Smooth muscle cell of the umbilical artery (primary cell): ENCODE results near the gene TMOD4. TPM values are rescaled to one million over a fixed set of nuclear protein-coding genes. Genes with fewer than 3 reads are reported as not detected.

Experiments
- total RNA-seq: library from RNA; depleted of rRNA; stranded (reverse); fragments of >200 nt; gene quantifications from 2 replicates; pipeline ENCODE4 v1.2.3, GENCODE V29; 2014

Gene TMOD4
- not detected in 2 replicates for total RNA-seq

DNA sequence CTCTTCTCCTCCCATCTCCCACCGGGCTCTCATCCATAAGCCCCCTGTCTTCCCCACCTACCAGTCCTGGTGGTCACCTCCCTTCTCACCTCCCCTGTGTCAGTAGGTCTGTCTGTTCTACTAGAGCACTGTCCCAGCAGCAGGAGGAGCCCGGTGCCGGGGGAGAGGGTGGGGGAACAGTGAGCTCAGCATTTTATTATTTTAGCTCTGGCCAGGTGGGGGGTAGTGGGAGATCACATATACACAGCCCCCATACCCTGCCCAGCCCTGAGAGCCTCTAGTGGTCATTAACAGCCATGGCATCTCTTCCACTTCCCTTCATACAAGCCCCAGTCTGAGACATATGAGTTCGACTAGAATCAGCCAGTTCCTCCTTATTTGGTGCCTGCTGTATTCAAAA lies at the start of gene TMOD4:
Gene TMOD4, minus strand, starts transcription at position 119 of the 400 bp plus-strand sequence. CDS start 1,106 bp downstream, outside the sequence.

DNA sequence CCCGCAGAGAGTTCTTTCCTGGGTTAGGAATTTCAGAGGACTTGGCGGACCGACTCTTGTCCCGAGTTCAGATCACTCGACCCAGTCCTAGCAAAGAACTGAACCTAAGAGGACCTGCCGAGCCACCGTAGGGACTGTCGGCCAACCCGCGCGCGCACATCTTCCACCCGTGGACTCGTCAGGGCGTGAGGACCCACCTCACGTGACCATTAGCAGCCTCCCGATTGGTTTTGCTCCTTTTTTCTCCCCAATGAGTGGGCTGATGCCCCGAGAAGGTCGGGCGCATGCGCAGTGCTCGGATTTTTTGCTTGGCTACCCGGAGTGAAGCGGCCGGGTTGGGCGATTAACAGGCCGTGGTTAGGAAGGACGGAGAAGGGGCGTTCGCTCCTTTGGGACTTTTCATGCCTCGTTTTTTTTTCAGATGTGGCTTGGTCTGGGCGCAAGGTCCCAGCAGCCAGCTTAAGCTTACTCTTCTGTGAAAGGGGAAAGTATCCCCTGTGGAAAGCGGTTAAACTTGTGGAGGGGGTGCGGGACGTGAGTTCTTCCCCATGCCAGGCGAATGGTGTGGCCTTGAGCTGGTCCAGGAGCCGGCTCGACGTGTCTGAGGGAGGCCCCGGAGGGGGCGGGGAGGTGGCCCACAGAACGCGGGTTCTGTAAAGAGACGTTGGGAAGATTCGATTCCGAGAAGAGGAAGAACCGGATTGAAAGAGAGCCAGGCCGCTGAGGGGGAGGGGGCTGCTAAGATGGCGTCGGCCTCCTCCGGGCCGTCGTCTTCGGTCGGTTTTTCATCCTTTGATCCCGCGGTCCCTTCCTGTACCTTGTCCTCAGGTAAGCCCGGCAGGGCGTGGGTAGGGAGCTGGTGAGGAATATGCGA lies 22.7 kb upstream of the TMOD4 start, which contains the start of gene PIP5K1A:
Gene PIP5K1A, plus strand, starts transcription at position 299 of the 874 bp plus-strand sequence. Its CDS starts 445 bp downstream, at position 744.

DNA sequence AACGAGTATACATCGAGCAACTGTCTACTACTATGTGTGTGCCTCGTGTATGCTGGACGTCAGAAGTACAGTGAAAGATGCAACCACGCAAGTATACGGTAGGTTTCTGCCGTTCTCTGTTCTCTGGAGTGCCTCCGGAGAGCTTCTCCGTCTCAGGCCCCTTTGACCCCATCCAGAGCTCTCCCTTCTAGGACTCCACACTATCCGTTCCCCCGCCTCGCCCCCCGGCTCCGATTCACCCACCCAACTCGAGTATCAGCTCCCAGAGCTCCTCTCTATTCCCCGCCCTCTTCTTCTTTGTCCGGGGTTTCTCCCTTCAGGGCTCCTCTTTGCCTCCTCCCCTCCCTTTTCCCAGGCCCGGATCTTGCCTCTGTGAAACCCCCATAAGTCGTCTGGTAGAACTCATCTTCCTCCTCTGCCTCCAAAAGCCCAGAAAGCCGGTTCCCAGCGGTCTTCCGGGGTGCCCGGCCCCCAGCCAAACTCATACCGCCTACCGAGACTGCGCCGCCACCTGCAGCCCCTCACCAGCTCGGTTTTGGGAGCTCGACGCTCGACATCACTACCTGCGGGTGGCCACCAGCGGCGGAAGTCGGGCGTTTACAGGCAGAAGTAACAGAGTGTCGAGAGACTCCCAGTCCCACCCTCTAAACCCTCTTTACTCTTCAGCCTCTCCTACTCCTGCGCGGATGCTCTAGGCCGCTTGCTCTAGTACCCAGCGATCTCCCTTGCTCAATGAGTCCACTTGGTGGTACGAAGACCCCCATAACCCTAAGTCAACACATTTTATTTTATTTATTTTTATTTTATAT lies 14.1 kb upstream of the TMOD4 start, which contains the start of gene VPS72:
Gene VPS72, minus strand, starts transcription at position 561 of the 809 bp plus-strand sequence. Its CDS starts 76 bp downstream, at position 485.

DNA sequence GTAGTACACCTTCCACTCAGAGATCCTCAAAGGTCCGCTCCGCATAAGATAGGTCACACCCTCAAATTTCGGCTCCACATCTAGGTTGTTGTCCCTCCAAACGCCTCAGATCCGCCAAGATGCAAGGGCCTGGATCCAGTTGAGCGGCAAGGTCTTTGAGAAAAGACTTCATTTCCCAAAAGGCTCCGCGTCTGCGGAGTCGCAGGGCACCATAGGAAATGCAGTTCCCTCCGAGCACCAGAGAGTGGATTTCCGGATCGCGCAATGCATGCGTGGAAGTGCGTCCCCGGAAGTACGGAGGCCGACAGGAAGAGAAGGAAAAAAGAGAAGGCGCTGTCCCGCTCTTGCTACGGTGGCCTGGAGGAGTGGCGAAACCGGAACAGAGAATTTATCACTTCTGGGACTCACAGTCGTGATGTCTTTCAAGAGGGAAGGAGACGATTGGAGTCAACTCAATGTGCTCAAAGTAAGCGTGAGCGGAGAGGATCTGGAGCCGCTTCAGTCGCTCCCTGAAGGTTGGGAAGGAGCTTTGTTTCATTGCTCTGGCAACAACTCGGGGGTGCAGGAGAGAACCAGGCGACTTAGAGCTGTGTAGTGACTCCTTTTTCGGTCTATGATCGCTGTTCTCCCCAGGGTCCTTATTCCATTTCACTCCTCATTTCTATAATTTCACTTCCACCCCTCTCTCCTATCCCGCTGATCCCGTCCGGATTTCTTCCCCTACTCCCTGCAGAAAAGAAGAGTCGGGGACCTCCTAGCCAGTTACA lies 9.9 kb downstream of the TMOD4 start, which contains the start of the genes LYSMD1 and SCNM1:
Gene LYSMD1, minus strand, starts transcription at position 165 of the 767 bp plus-strand sequence. CDS start 644 bp downstream, outside the sequence.
Gene SCNM1, plus strand, starts transcription at position 407 of the 767 bp plus-strand sequence. Its CDS starts 9 bp downstream, at position 416.

GRCh38 chr1:151156515-151156819 lies 19.3 kb downstream of the TMOD4 start, which contains the start of gene TNFAIP8L2:
Gene TNFAIP8L2 (plus strand): TSS chr1:151156649. CDS start chr1:151158698, 2,049 bp downstream.

DNA sequence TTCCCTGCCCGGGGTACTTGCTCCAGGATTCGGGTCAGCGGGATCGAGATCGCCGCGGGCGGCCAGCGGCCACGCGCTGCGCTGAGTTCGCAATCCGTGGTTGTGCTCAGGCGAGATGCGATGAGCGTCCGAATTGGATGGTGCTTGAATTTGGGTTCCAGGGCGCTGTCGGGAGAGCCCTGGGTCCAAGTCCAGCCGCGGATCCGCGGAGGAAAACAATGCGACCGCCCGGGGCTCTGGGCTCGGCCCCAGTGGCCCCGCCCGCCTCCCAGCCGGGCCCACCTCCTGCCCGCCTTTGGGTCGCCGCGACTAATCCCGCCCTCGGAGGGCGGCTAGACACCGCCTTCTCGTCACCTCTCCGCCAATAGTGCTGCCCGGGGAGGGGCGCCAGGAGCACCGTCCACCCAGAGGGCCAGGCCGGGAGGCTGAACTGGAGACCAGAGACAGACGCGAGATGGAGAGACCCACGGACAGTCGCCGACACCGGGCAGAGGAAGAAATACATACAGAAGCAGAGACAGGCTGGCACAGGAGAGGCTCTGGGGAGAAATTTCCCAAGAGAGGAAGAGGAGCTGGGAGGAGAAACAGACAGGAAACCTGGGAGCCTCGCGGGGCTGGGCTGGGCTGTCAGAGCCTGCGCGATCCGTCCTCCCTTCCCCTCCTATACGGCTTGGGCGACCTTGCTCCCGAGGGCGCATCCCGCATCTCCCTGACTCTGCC lies 29.2 kb downstream of the TMOD4 start, which contains the start of gene SEMA6C:
Gene SEMA6C, minus strand, starts transcription at position 220 of the 720 bp plus-strand sequence. CDS start 4,010 bp downstream, outside the sequence.

Other genes with a start within 250 kb of the TMOD4 start
- gene SETDB1, start 249.6 kb downstream of the TMOD4 start, total RNA-seq = 27.9 and 31.2 TPM in 2 replicates
- 67.4 and 80.4 TPM in 2 replicates for gene CERS2, start 201.1 kb downstream of the TMOD4 start, total RNA-seq
- gene ANXA9, start 193.7 kb downstream of the TMOD4 start, total RNA-seq = 0.05 TPM in 1 of 2 replicates, not detected in the other
- gene MINDY1, start 169.1 kb downstream of the TMOD4 start, total RNA-seq = 4.5 and 8.2 TPM in 2 replicates
- gene PRUNE1, start 167.5 kb downstream of the TMOD4 start, total RNA-seq = 5.0 and 8.0 TPM in 2 replicates
- gene BNIPL, start 139.4 kb downstream of the TMOD4 start, total RNA-seq = 0.14 and 0.30 TPM in 2 replicates
- gene C1orf56, start 128.2 kb downstream of the TMOD4 start, total RNA-seq = 1.2 and 1.5 TPM in 2 replicates
- 59.4 and 63.3 TPM in 2 replicates for gene CDC42SE1, start 116.4 kb downstream of the TMOD4 start, total RNA-seq
- 12.5 and 16.1 TPM in 2 replicates for gene MLLT11, start 115.6 kb downstream of the TMOD4 start, total RNA-seq
- 10.1 and 10.6 TPM in 2 replicates for gene GABPB2, start 105.2 kb downstream of the TMOD4 start, total RNA-seq
- 0.89 and 1.7 TPM in 2 replicates for gene SEMA6C, start 29.4 kb downstream of the TMOD4 start, total RNA-seq
- not detected in 2 replicates for gene TNFAIP8L2, start 19.3 kb downstream of the TMOD4 start, total RNA-seq
- 4.8 and 8.0 TPM in 2 replicates for gene LYSMD1, start 10.1 kb downstream of the TMOD4 start, total RNA-seq
- 16.2 and 20.5 TPM in 2 replicates for gene SCNM1, start 9.8 kb downstream of the TMOD4 start, total RNA-seq
- 33.9 and 34.0 TPM in 2 replicates for gene VPS72, start 14.2 kb upstream of the TMOD4 start, total RNA-seq
- 55.5 and 84.4 TPM in 2 replicates for gene PIP5K1A, start 22.6 kb upstream of the TMOD4 start, total RNA-seq
- 201 and 226 TPM in 2 replicates for gene PSMD4, start 78.8 kb upstream of the TMOD4 start, total RNA-seq
- 9.2 and 13.1 TPM in 2 replicates for gene ZNF687, start 106.3 kb upstream of the TMOD4 start, total RNA-seq
- 54.3 and 63.2 TPM in 2 replicates for gene PI4KB, start 151.4 kb upstream of the TMOD4 start, total RNA-seq
- gene RFX5, start 171.3 kb upstream of the TMOD4 start, total RNA-seq = 47.5 and 53.5 TPM in 2 replicates
- 11.2 and 14.6 TPM in 2 replicates for gene SELENBP1, start 196.7 kb upstream of the TMOD4 start, total RNA-seq
- 217 and 332 TPM in 2 replicates for gene PSMB4, start 223.6 kb upstream of the TMOD4 start, total RNA-seq